DOHH2 (cell line): ENCODE results near the gene PARP8.

Experiments
- EZH2phosphoT487 ChIP-seq: fragments of 200-600 bp; sonication (generic); IDR thresholded peaks from 2 replicates; pipeline ENCODE4 v1.6.1; 2017; ENCODE audit warnings: borderline replicate concordance, mild to moderate bottlenecking, antibody characterized with exemption, low read length, moderate library complexity, mixed read lengths
- TF ChIP-seq, protein P1 (sequence below): fragments of 200-600 bp; sonication (generic); IDR thresholded peaks from one replicate; pipeline ENCODE4 v1.5.1; 2014; ENCODE audit warnings: antibody characterized with exemption, mild to moderate bottlenecking, low read depth, low read length; ENCODE audit not compliant: poor library complexity, severe bottlenecking

- TF ChIP-seq, protein P1, sequence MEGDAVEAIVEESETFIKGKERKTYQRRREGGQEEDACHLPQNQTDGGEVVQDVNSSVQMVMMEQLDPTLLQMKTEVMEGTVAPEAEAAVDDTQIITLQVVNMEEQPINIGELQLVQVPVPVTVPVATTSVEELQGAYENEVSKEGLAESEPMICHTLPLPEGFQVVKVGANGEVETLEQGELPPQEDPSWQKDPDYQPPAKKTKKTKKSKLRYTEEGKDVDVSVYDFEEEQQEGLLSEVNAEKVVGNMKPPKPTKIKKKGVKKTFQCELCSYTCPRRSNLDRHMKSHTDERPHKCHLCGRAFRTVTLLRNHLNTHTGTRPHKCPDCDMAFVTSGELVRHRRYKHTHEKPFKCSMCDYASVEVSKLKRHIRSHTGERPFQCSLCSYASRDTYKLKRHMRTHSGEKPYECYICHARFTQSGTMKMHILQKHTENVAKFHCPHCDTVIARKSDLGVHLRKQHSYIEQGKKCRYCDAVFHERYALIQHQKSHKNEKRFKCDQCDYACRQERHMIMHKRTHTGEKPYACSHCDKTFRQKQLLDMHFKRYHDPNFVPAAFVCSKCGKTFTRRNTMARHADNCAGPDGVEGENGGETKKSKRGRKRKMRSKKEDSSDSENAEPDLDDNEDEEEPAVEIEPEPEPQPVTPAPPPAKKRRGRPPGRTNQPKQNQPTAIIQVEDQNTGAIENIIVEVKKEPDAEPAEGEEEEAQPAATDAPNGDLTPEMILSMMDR: no peak
- TF ChIP-seq EZH2phosphoT487: no peak
Measured at GRCh38 chr5:50745221-50745910, 78.9 kb downstream of the PARP8 start.
